ENCODE measurements around the gene NTHL1. TPM values are rescaled to one million over a fixed set of nuclear protein-coding genes. Genes with fewer than 3 reads are reported as not detected.

The NTHL1 gene
- total and polyA plus RNA-seq, 10 of the 15 experiments (the other 5 are each of a cell fraction or from before 2014, with no cell fraction given) = 0.85 to 54.7 (median 39.0) TPM

- TF ChIP-seq ETV6 (conservative IDR thresholded peaks at IDR 0.05 in 1 of 2, IDR thresholded peaks at IDR 0.05 in 1 of 2; ENCODE audit: borderline replicate concordance in 1 of 2, low read depth in 1 of 2) = peak in 1 of 2 experiments; percentile 80; a peak in 1 of 4 replicates
- 0 out of 2 replicates have a peak, but pooled peaks have one; percentile 23 for TF ChIP-seq TAF1 (IDR thresholded peaks at IDR 0.05; ENCODE audit: borderline replicate concordance, low read depth, low read length)
- peak; percentile 83 for TF ChIP-seq RUNX3 (IDR thresholded peaks at IDR 0.05; ENCODE audit: low read length)
- 0 out of 2 replicates have a peak, but pooled peaks have one; percentile 0 for TF ChIP-seq RELB (IDR thresholded peaks at IDR 0.05; ENCODE audit: low read depth)
- TF ChIP-seq CEBPB (IDR thresholded peaks at IDR 0.05; ENCODE audit: borderline replicate concordance in 1 of 2, low read depth in 2 of 2, low read length in 2 of 2) = no peak
- TF ChIP-seq TCF12 (IDR thresholded peaks at IDR 0.05; ENCODE audit: low read depth, low read length) = 0 out of 2 replicates have a peak, but pooled peaks have one; percentile 9
- peak; percentile 15; the same call in 1 of the 2 replicates for TF ChIP-seq NBN (IDR thresholded peaks at IDR 0.05)
- TF ChIP-seq YY1 (IDR thresholded peaks at IDR 0.05; ENCODE audit: low read depth, low read length) = peak; percentile 52; the same call in 1 of the 2 replicates
- TF ChIP-seq ATF3 (IDR thresholded peaks at IDR 0.05; ENCODE audit: borderline replicate concordance, extremely low read depth, low read depth, low read length) = no peak
- peak; percentile 79 for TF ChIP-seq MXI1 (IDR thresholded peaks at IDR 0.05; ENCODE audit: low read depth, low read length)
- TF ChIP-seq MTA2 (IDR thresholded peaks at IDR 0.05; ENCODE audit: low read depth) = peak; percentile 26; the same call in 1 of the 2 replicates
- peak; percentile 7; the same call in 1 of the 2 replicates for TF ChIP-seq HCFC1 (IDR thresholded peaks at IDR 0.05; ENCODE audit: low read length)
- no peak for TF ChIP-seq SPI1 (IDR thresholded peaks at IDR 0.05; ENCODE audit: borderline replicate concordance, insufficient read depth, low read depth, low read length)
- TF ChIP-seq EGR1 (IDR thresholded peaks at IDR 0.05; ENCODE audit: borderline replicate concordance in 1 of 2, low read depth in 2 of 2, low read length in 2 of 2) = 0 out of 3 replicates have a peak, but pooled peaks of 1 of the 2 experiments have one; percentile 10
- TF ChIP-seq MEF2B (IDR thresholded peaks at IDR 0.05; ENCODE audit: partially characterized antibody, poor library complexity, severe bottlenecking) = peak; percentile 82
- TF ChIP-seq IKZF1 (conservative IDR thresholded peaks at IDR 0.05) = peak; percentile 40; the same call in 1 of the 2 replicates
- TF ChIP-seq FOS (IDR thresholded peaks at IDR 0.05; ENCODE audit: borderline replicate concordance, extremely low read depth, insufficient read length) = no peak
- peak; percentile 48 for TF ChIP-seq POLR2AphosphoS5 (IDR thresholded peaks at IDR 0.05; ENCODE audit: low read length)
- TF ChIP-seq MYC (IDR thresholded peaks at IDR 0.05; ENCODE audit: insufficient read depth, insufficient read length, insufficient replicate concordance, low read length, severe bottlenecking) = no peak
- TF ChIP-seq SIN3A (IDR thresholded peaks at IDR 0.05; ENCODE audit: low read depth, low read length) = peak; percentile 41; the same call in 1 of the 2 replicates
- peak; percentile 85 for TF ChIP-seq USF1 (IDR thresholded peaks at IDR 0.05; ENCODE audit: borderline replicate concordance, extremely low read length, insufficient read depth, low read depth, low read length)
- TF ChIP-seq USF2 (IDR thresholded peaks at IDR 0.05; ENCODE audit: borderline replicate concordance, low read depth, low read length) = peak; percentile 90
- peak; percentile 99 for TF ChIP-seq NR2F1 (conservative IDR thresholded peaks at IDR 0.05)
- peak; percentile 96 to 97 for TF ChIP-seq BHLHE40 (IDR thresholded peaks at IDR 0.05; ENCODE audit: borderline replicate concordance in 1 of 2, low read depth in 2 of 2, low read length in 1 of 2)
- TF ChIP-seq RAD51 (IDR thresholded peaks at IDR 0.05) = peak; percentile 97
Observed at GRCh38 chr16:1991135-1991551, 56.5 kb downstream of the NTHL1 start (continued).
